ENCODE data around the gene PDE6D.
A peak's percentile ranks its signal among the peaks of the same experiment; 100 is the strongest.

Gene PDE6D

GRCh38 chr2:231692847-231693246 is 88.2 kb downstream of the PDE6D start:
- no peak for DNase-seq (ENCODE audit: low spot score)
- in situ Hi-C loops (cut with MboI; ENCODE audit: low pct_unique_long_range_greater_than_20kb, low sequenced_read_pairs, unreplicated experiment): no loop called here
- no peak for TF ChIP-seq CTCF (IDR thresholded peaks at IDR 0.05; ENCODE audit: extremely low read depth, insufficient read depth, missing control alignments)

- in situ Hi-C loops (cut with MboI; ENCODE audit: low pct_unique_long_range_greater_than_20kb, low sequenced_read_pairs, unreplicated experiment): no loop called here
- no peak for TF ChIP-seq CTCF (IDR thresholded peaks at IDR 0.05; ENCODE audit: extremely low read depth, insufficient read depth, missing control alignments)
- no peak for DNase-seq (ENCODE audit: low spot score)
Measured at GRCh38 chr2:231691251-231691772, 89.8 kb downstream of the PDE6D start.

GRCh38 chr2:231689124-231689893 is 91.8 kb downstream of the PDE6D start:
- in situ Hi-C loops (cut with MboI; ENCODE audit: low pct_unique_long_range_greater_than_20kb, low sequenced_read_pairs, unreplicated experiment): no loop called here
- no peak for TF ChIP-seq CTCF (IDR thresholded peaks at IDR 0.05; ENCODE audit: extremely low read depth, insufficient read depth, missing control alignments)
- DNase-seq (ENCODE audit: low spot score): no peak

- in situ Hi-C loops (cut with MboI; ENCODE audit: low pct_unique_long_range_greater_than_20kb, low sequenced_read_pairs, unreplicated experiment): no loop called here
- DNase-seq (ENCODE audit: low spot score): no peak
- no peak for TF ChIP-seq CTCF (IDR thresholded peaks at IDR 0.05; ENCODE audit: extremely low read depth, insufficient read depth, missing control alignments)
Measured at GRCh38 chr2:231688719-231689118, 92.4 kb downstream of the PDE6D start.

- in situ Hi-C loops (cut with MboI; ENCODE audit: low pct_unique_long_range_greater_than_20kb, low sequenced_read_pairs, unreplicated experiment): no loop called here
- no peak for TF ChIP-seq CTCF (IDR thresholded peaks at IDR 0.05; ENCODE audit: extremely low read depth, insufficient read depth, missing control alignments)
Measured at GRCh38 chr2:231687961-231688360, 93.1 kb downstream of the PDE6D start.

GRCh38 chr2:231687133-231687852 is 93.8 kb downstream of the PDE6D start:
- in situ Hi-C loops (cut with MboI; ENCODE audit: low pct_unique_long_range_greater_than_20kb, low sequenced_read_pairs, unreplicated experiment): no loop called here
- peak; percentile 86 for DNase-seq (ENCODE audit: low spot score)

More at GRCh38 chr2:231687961-231688360, 93.1 kb downstream of the PDE6D start:
- DNase-seq (ENCODE audit: low spot score): no peak

More at GRCh38 chr2:231687133-231687852, 93.8 kb downstream of the PDE6D start:
- peak; percentile 84 for TF ChIP-seq CTCF (IDR thresholded peaks at IDR 0.05; ENCODE audit: extremely low read depth, insufficient read depth, missing control alignments)
